Glomerular endothelial cell (primary cell): Measurements from ENCODE around the gene ARHGAP4. TPM values are rescaled to one million over a fixed set of nuclear protein-coding genes. Genes with fewer than 3 reads are reported as not detected.

ENCODE experiments used
- DNase-seq: peaks from one replicate; pipeline ENCODE4 v3.0.0-alpha.2; 2011; ENCODE audit warnings: low read depth, low spot score; ENCODE audit errors: extremely low read depth
- total RNA-seq: library from RNA; depleted of rRNA; stranded (reverse); fragments of >200 nt; gene quantifications from 2 replicates; pipeline ENCODE4 v1.2.3, GENCODE V29; 2015

Gene ARHGAP4
- total RNA-seq, 1 donor from 2014 or later: 24.2 TPM

- no peak for DNase-seq
Observed at GRCh38 chrX:153947009-153947769, 21.1 kb upstream of the ARHGAP4 start.

- DNase-seq: no peak
Observed at GRCh38 chrX:153945956-153946943, 20.2 kb upstream of the ARHGAP4 start.

- DNase-seq: no peak
Observed at GRCh38 chrX:153944800-153945150, 18.7 kb upstream of the ARHGAP4 start.

GRCh38 chrX:153944140-153944799, 18.2 kb upstream of the ARHGAP4 start, which contains the start of gene RENBP:
Gene RENBP (minus strand): TSS chrX:153944643. CDS start chrX:153944610, 33 bp downstream.
- no peak for DNase-seq

GRCh38 chrX:153941336-153942252, 15.5 kb upstream of the ARHGAP4 start:
- DNase-seq: no peak

- DNase-seq: no peak
Observed at GRCh38 chrX:153939573-153939972, 13.5 kb upstream of the ARHGAP4 start.

GRCh38 chrX:153938226-153938786, 12.2 kb upstream of the ARHGAP4 start:
- DNase-seq: no peak

- no peak for DNase-seq
Observed at GRCh38 chrX:153937056-153937455, 11.0 kb upstream of the ARHGAP4 start.

- no peak for DNase-seq
Observed at GRCh38 chrX:153935326-153935851, 9.3 kb upstream of the ARHGAP4 start.

- DNase-seq: no peak
Observed at GRCh38 chrX:153934762-153935325, 8.8 kb upstream of the ARHGAP4 start, which contains the start of gene NAA10. Gene NAA10 (minus strand): TSS chrX:153935037. CDS start chrX:153934904, 133 bp downstream.

- DNase-seq: no peak
Observed at GRCh38 chrX:153934148-153934761, 8.2 kb upstream of the ARHGAP4 start.

GRCh38 chrX:153933748-153934147, 7.7 kb upstream of the ARHGAP4 start:
- DNase-seq: no peak

- no peak for DNase-seq
Observed at GRCh38 chrX:153932220-153932915, 6.3 kb upstream of the ARHGAP4 start.

GRCh38 chrX:153931748-153932147, 5.7 kb upstream of the ARHGAP4 start:
- DNase-seq: no peak

GRCh38 chrX:153931151-153931550, 5.1 kb upstream of the ARHGAP4 start:
- DNase-seq: no peak

- no peak for DNase-seq
Observed at GRCh38 chrX:153930011-153930910, 4.2 kb upstream of the ARHGAP4 start.

- no peak for DNase-seq
Observed at GRCh38 chrX:153929576-153929975, 3.5 kb upstream of the ARHGAP4 start.
